HepG2 (cell line): ENCODE measurements around the gene GBP3. TPM values are rescaled to one million over a fixed set of nuclear protein-coding genes. Genes with fewer than 3 reads are reported as not detected.
A peak's percentile ranks its signal among the peaks of the same experiment; 100 is the strongest.

Experiments used
- ATAC-seq: fragments of 200-7000 bp; cut with Tn5 transposase; 3 replicates; pipeline ENCODE4 v1.9.1; 2020; ENCODE audit warnings: mild to moderate bottlenecking, moderate library complexity
- BruUV-seq: library from RNA; stranded (reverse); fragments of 400-500 nt; replicated peaks from 2 replicates; lab custom pipeline; 2021; lab: Mats Ljungman, UMichigan
- CTCF ChIA-PET: fragments of 300-600 bp; formaldehyde crosslinking; extraction: SDS; loops from one replicate; lab custom pipeline; 2021; ENCODE audit warnings: low total read pairs, inconsistent platforms, low intra/inter-chr PET ratio; lab: Yijun Ruan, JAX
- POLR2A ChIA-PET: fragments of 350-600 bp; sonication (Branson Sonifier 250); formaldehyde crosslinking; loops from one replicate; lab custom pipeline; 2020; ENCODE audit warnings: antibody characterized with exemption, inconsistent platforms; lab: Yijun Ruan, JAX
- DNase-seq: peaks from one replicate; pipeline ENCODE4 v3.0.0-alpha.2; 2015; ENCODE audit warnings: low spot score
- FAIRE-seq: peaks from 3 replicates; lab custom pipeline; 2011; peaks lifted over from hg19 to GRCh38; lab: Jason Lieb, UNC
- H2AFZ ChIP-seq: one replicate; pipeline ENCODE4 v1.6.1; 2011; ENCODE audit warnings: low read length, inconsistent platforms
- H3K27ac ChIP-seq: fragments of 300-600 bp; 3 replicates; pipeline ENCODE4 v1.8.0; 2011; ENCODE audit warnings: mixed run types, mild to moderate bottlenecking, mixed read lengths, low read length, inconsistent platforms; ENCODE audit not compliant: insufficient read depth; ENCODE audit errors: extremely low read length
- H3K27me3 ChIP-seq, 2 experiments: fragments of 200-600 bp in 1 of 2; 2 replicates in 1 of 2; 3 replicates in 1 of 2; pipeline versions ENCODE4 v1.6.0 to v1.8.0; 2011; ENCODE audit warnings: low read length in 2 of 2, mild to moderate bottlenecking in 2 of 2, moderate library complexity in 2 of 2, inconsistent platforms in 1 of 2; ENCODE audit not compliant: insufficient read depth in 2 of 2, control insufficient read depth in 1 of 2
- H3K36me3 ChIP-seq, 2 experiments: fragments of 200-600 bp in 1 of 2; replicated peaks in 1 of 2; 2 replicates in 1 of 2; 3 replicates in 1 of 2; pipeline versions ENCODE4 v1.5.1 to v1.8.0; 2011; ENCODE audit warnings: low read length in 2 of 2, inconsistent platforms in 1 of 2; ENCODE audit not compliant: insufficient read depth in 2 of 2, control insufficient read depth in 1 of 2
- H3K4me1 ChIP-seq: 2 replicates; pipeline ENCODE4 v1.5.1; 2012; ENCODE audit warnings: low read length, inconsistent platforms; ENCODE audit not compliant: insufficient read depth
- H3K4me2 ChIP-seq: 2 replicates; pipeline ENCODE4 v1.6.0; 2011; ENCODE audit warnings: low read depth, low read length, inconsistent platforms
- H3K4me3 ChIP-seq, 3 experiments: fragments of 200-600 bp in 1 of 3; sonication (generic), shearing (Covaris generic) in 1 of 3; replicated peaks in 1 of 3; 2 replicates each; pipeline ENCODE4 v1.5.1; 2011 to 2016; ENCODE audit warnings: low read length in 3 of 3, inconsistent platforms in 2 of 3, low read depth in 2 of 3, mild to moderate bottlenecking in 2 of 3, control low read depth in 1 of 3, mixed read lengths in 1 of 3; ENCODE audit not compliant: insufficient read depth in 1 of 3
- H3K79me2 ChIP-seq: one replicate; pipeline ENCODE4 v1.6.1; 2011; ENCODE audit warnings: low read length, inconsistent platforms; ENCODE audit not compliant: insufficient read depth
- H3K9ac ChIP-seq: 2 replicates; pipeline ENCODE4 v1.6.0; 2011; ENCODE audit warnings: mild to moderate bottlenecking, low read depth, low read length, inconsistent platforms; ENCODE audit not compliant: insufficient read depth
- H3K9me3 ChIP-seq: 2 replicates; pipeline ENCODE4 v1.5.1; 2012; ENCODE audit warnings: mild to moderate bottlenecking, low read length
- H4K20me1 ChIP-seq: 2 replicates; pipeline ENCODE4 v1.6.0; 2011; ENCODE audit warnings: inconsistent platforms, mild to moderate bottlenecking, low read length, moderate library complexity; ENCODE audit not compliant: insufficient read depth
- CREB1 ChIP-seq, 2 experiments: fragments of 450-650 bp in 1 of 2; IDR thresholded peaks; 2 replicates each; pipeline ENCODE4 v1.6.1; 2016 to 2017; ENCODE audit warnings: control low read depth in 1 of 2, mild to moderate bottlenecking in 1 of 2, missing compliant biosample characterization in 1 of 2, missing genetic modification characterization in 1 of 2
- EP300 ChIP-seq, 3 experiments: sonication (generic) in 1 of 3; formaldehyde crosslinking in 1 of 3; IDR thresholded peaks; 2 replicates each; pipeline versions ENCODE4 v1.5.1 to v1.6.1; 2011 to 2020; ENCODE audit warnings: low read depth in 2 of 3, low read length in 2 of 3, borderline replicate concordance in 1 of 3, improper control_type of control experiment in 1 of 3, mild to moderate bottlenecking in 1 of 3, missing genetic modification reagents in 1 of 3, moderate library complexity in 1 of 3
- KLF6 ChIP-seq: IDR thresholded peaks from 2 replicates; pipeline ENCODE4 v1.8.0; 2016; ENCODE audit warnings: missing biosample characterization, missing genetic modification reagents
- MAFK ChIP-seq, 2 experiments: IDR thresholded peaks in 1 of 2; conservative IDR thresholded peaks in 1 of 2; 2 replicates each; pipeline ENCODE4 v1.6.1; 2011; ENCODE audit warnings: improper control_type of control experiment in 2 of 2, low read length in 2 of 2
- RFX1 ChIP-seq: fragments of 450-650 bp; IDR thresholded peaks from 2 replicates; pipeline ENCODE4 v1.6.1; 2017
- ZNF333 ChIP-seq: sonication (generic); formaldehyde crosslinking; IDR thresholded peaks from 2 replicates; pipeline ENCODE4 v1.4.0; 2020; ENCODE audit warnings: mild to moderate bottlenecking, missing genetic modification reagents, borderline replicate concordance
- ZNF530 ChIP-seq: sonication (generic); formaldehyde crosslinking; IDR thresholded peaks from 2 replicates; pipeline ENCODE4 v1.5.0; 2020; ENCODE audit warnings: low read depth, mild to moderate bottlenecking, missing genetic modification reagents
- ZNF746 ChIP-seq: sonication (generic); formaldehyde crosslinking; IDR thresholded peaks from 2 replicates; pipeline ENCODE4 v1.8.0; 2022; ENCODE audit warnings: mild to moderate bottlenecking, missing genetic modification reagents
- ZNF773 ChIP-seq: sonication (generic); formaldehyde crosslinking; IDR thresholded peaks from 2 replicates; pipeline ENCODE4 v1.4.0; 2020; ENCODE audit warnings: missing genetic modification reagents, borderline replicate concordance
- WGBS: methylation state at CpG from one replicate; pipeline ENCODE4 v1.1.6; 2017; ENCODE audit warnings: low lambda C conversion rate; 5-methylcytosine and 5-hydroxymethylcytosine counted together
- in situ Hi-C: cut with HindIII; loops from 2 replicates; pipeline ENCODE4 v1.10.0; 2017; ENCODE audit warnings: low pct_unique_long_range_greater_than_20kb; ENCODE audit not compliant: extremely low pct_ligation_motif_present
- intact Hi-C: fragments of 100-400 bp; cut with micrococcal nuclease; formaldehyde crosslinking; loops from one replicate; pipeline ENCODE4 v1.10.0; 2022; ENCODE audit not compliant: unreplicated experiment
- polyA plus RNA-seq, 8 experiments: library from polyadenylated mRNA; depleted of rRNA in 3 of 8; stranded (reverse) in 7 of 8; unstranded in 1 of 8; fragments of >200 nt; fragmentation: Illumina TruSeq in 4 of 8; extraction: Trizol in 4 of 8; gene quantifications; 2 replicates each; pipeline versions ENCODE4 v1.2.1 to v1.2.3, GENCODE V29; 2011 to 2016; ENCODE audit warnings: low read depth in 4 of 8, missing spikeins in 1 of 8, mixed read lengths in 1 of 8; ENCODE audit not compliant: insufficient read depth in 1 of 8
- total RNA-seq, 5 experiments: library from RNA; depleted of rRNA; stranded (reverse); fragments of >200 nt; fragmentation: Illumina TruSeq; extraction: Trizol; gene quantifications; 2 replicates each; pipeline ENCODE4 v1.2.3, GENCODE V29; 2016; ENCODE audit warnings: low read depth in 1 of 5
- TF ChIP-seq, protein P1 (sequence below): sonication (generic); formaldehyde crosslinking; IDR thresholded peaks from 2 replicates; pipeline ENCODE4 v1.8.0; 2022; ENCODE audit warnings: missing genetic modification reagents, mild to moderate bottlenecking, inconsistent platforms, borderline replicate concordance
- TF ChIP-seq, protein P2 (sequence below): sonication (generic); formaldehyde crosslinking; IDR thresholded peaks from 2 replicates; pipeline ENCODE4 v1.4.0; 2020; ENCODE audit warnings: missing genetic modification reagents

Gene GBP3
- total and polyA plus RNA-seq, 2 of the 13 experiments (the other 11 are each of a cell fraction or from before 2014, with no cell fraction given): 0.16 to 0.46 TPM

DNA sequence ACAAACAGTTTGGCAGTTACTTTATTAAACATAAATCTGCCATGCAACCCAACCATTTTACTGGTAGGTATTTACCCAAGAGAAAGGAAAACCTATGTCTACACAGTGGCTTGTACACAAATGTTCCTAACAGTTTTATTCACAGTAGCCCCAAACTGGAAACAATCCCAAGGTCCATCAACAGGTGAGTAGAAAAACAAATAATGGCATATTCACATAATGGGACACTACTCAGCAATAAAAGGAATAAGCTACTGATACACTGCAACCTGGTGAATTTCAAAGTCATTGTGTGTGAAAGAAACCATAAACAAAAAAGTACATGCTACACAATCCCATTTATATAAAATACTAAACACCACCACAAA is 42.9 kb downstream of the GBP3 start:
- CTCF ChIA-PET: no interaction called here
- no peak overlapping the region for H3K9ac ChIP-seq
- peaks cover 38% of the 10 kb centered on the region for H3K4me1 ChIP-seq
- no peaks in the 10 kb centered on the region for H3K9me3 ChIP-seq
- intact Hi-C loops: loop anchor here (5.0 kb wide), 1 partner anchor 87 kb away; the partner anchor contains the start of gene GTF2B
- H2AFZ ChIP-seq: no peak overlapping the region
- no peak overlapping the region for H3K4me3 ChIP-seq
- DNase-seq (no peak), FAIRE-seq (no peak), ATAC-seq (no peak)
- TF ChIP-seq MAFK (conservative IDR thresholded peaks at IDR 0.05 in 1 of 2, IDR thresholded peaks at IDR 0.05 in 1 of 2; ENCODE audit: low read length in 2 of 2) (0 out of 4 replicates have a peak, but pooled peaks of 1 of the 2 experiments have one; percentile 4), RFX1 (no peak), ZNF746 (CRISPR knock-in tag) (no peak)
- no TSS peak for BruUV-seq
- H3K27me3 ChIP-seq: no peaks in the 10 kb centered on the region
- H3K4me2 ChIP-seq: no peak overlapping the region
- H3K79me2 ChIP-seq: peaks cover 36% of the 10 kb centered on the region
- peaks cover 10% of the 10 kb centered on the region; the same call in 1 of the 2 replicates for H4K20me1 ChIP-seq
- POLR2A ChIA-PET: no interaction called here
- in situ Hi-C loops: no loop called here
- H3K36me3 ChIP-seq: peaks cover 3 to 27% of the 10 kb centered on the region in 2 experiments; a peak in 3 of 5 replicates
- no peak overlapping the region for H3K27ac ChIP-seq

DNA sequence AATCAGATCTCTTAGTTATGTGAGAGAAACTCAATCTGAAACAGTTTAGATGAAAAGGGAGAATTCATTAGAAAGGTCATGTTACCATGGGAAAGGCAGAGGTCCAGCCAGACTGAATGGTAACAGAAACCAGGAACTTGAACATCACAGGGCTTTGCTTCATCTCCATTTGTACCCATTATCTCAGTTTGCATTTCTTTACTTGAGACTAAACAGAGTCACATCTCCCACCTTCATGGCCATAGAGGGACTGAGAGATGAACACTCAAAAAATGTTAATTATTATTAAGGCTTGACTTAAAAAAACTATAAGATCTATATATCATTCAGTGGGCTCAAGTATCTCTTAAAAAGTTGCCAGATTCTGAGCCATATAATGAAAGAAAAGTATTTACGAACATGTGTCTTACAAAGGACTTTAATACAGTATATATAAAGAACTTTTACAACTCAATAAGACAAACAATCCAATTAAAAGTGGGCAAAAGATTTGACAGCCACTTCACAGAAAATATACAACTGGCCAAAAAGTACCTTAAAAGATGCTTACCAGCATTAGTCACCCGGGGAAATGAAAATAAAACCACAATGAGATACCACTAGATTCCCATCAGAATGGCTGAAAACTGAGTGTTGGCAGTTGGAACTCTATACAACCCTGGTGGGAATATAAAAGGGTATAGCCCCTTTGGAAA is 43.5 kb downstream of the GBP3 start:
- no peak overlapping the region for H3K9ac ChIP-seq
- intact Hi-C loops (loop anchor here (5.0 kb wide), 1 partner anchor 87 kb away; the partner anchor contains the start of gene GTF2B), in situ Hi-C loops (no loop called here)
- ChIA-PET CTCF (no interaction called here), POLR2A (no interaction called here)
- no peak overlapping the region for H2AFZ ChIP-seq
- no peak for FAIRE-seq
- no peak overlapping the region for H3K4me3 ChIP-seq
- no peaks in the 10 kb centered on the region for H3K27me3 ChIP-seq
- H3K79me2 ChIP-seq: peaks cover 32% of the 10 kb centered on the region
- no peak for DNase-seq
- no peak overlapping the region for H3K27ac ChIP-seq
- no TSS peak for BruUV-seq
- ATAC-seq: no peak
- H3K9me3 ChIP-seq: no peaks in the 10 kb centered on the region
- H4K20me1 ChIP-seq: peaks cover 10% of the 10 kb centered on the region; the same call in 1 of the 2 replicates
- H3K4me2 ChIP-seq: no peak overlapping the region
- 95% methylated on average over 2 of the region's 2 CpGs for WGBS
- H3K4me1 ChIP-seq: peaks cover 32% of the 10 kb centered on the region
- H3K36me3 ChIP-seq: peaks cover 3 to 27% of the 10 kb centered on the region in 2 experiments; a peak in 3 of 5 replicates
- no peak for TF ChIP-seq KLF6 (CRISPR knock-in tag)
- TF ChIP-seq ZNF333: no peak
- no peak for TF ChIP-seq CREB1 (IDR thresholded peaks at IDR 0.05)
- TF ChIP-seq CREB1 (CRISPR knock-in tag; IDR thresholded peaks at IDR 0.05): no peak
- no peak for TF ChIP-seq EP300 (IDR thresholded peaks at IDR 0.05; ENCODE audit: low read depth in 2 of 2, low read length in 2 of 2)
- TF ChIP-seq EP300 (CRISPR knock-in tag; IDR thresholded peaks at IDR 0.05; ENCODE audit: borderline replicate concordance): no peak
- TF ChIP-seq ZNF530 (CRISPR knock-in tag): no peak
- TF ChIP-seq, protein P1, sequence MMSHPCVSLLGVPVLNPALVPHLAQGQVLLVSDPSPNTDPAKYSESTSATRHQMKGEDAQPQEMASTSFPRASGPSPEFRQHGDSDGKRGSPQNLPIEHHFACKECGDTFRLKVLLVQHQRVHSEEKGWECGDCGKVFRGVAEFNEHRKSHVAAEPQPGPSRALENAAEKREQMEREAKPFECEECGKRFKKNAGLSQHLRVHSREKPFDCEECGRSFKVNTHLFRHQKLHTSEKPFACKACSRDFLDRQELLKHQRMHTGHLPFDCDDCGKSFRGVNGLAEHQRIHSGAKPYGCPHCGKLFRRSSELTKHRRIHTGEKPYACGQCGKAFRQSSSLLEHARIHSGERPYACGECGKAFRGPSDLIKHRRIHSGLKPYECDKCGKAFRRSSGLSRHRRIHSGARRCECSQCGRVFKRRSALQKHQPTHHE (CRISPR knock-in tag): no peak
- TF ChIP-seq, protein P2, sequence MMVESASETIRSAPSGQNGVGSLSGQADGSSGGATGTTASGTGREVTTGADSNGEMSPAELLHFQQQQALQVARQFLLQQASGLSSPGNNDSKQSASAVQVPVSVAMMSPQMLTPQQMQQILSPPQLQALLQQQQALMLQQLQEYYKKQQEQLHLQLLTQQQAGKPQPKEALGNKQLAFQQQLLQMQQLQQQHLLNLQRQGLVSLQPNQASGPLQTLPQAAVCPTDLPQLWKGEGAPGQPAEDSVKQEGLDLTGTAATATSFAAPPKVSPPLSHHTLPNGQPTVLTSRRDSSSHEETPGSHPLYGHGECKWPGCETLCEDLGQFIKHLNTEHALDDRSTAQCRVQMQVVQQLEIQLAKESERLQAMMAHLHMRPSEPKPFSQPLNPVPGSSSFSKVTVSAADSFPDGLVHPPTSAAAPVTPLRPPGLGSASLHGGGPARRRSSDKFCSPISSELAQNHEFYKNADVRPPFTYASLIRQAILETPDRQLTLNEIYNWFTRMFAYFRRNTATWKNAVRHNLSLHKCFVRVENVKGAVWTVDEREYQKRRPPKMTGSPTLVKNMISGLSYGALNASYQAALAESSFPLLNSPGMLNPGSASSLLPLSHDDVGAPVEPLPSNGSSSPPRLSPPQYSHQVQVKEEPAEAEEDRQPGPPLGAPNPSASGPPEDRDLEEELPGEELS: no peak
- TF ChIP-seq ZNF773 (CRISPR knock-in tag): no peak
